ENCODE data around the gene RSAD1.

GRCh38 chr17:50491505-50491904 lies 12.8 kb downstream of the RSAD1 start:
- TF ChIP-seq GATA2 (IDR thresholded peaks at IDR 0.05; ENCODE audit: low read depth, low read length) (no peak), GATA3 (IDR thresholded peaks at IDR 0.05; ENCODE audit: low read depth, low read length) (no peak)

All from SH-SY5Y (cell line).